Measurements from ENCODE around the gene SNAP47. TPM values are rescaled to one million over a fixed set of nuclear protein-coding genes. Genes with fewer than 3 reads are reported as not detected.

SNAP47 gene
- total and polyA plus RNA-seq, 5 donors: 43.1 to 91.8 (median 63.3) TPM

- WGBS: 85% methylated on average over 17 of the region's 17 CpGs
- no peak overlapping the region for H3K4me3 ChIP-seq (ENCODE audit: low read length)
- ATAC-seq (no peak), DNase-seq (peak in 1 of 3 donors; percentile 35)
- H3K27me3 ChIP-seq (ENCODE audit: control insufficient read depth, insufficient read depth): no peaks in the 10 kb centered on the region
- H3K27ac ChIP-seq (ENCODE audit: low read length): no peak overlapping the region
- peaks cover 4% of the 10 kb centered on the region for H3K4me1 ChIP-seq (ENCODE audit: control insufficient read depth, insufficient read depth, low read length)
- intact Hi-C loops (cut with DNase I): no loop called here
- H3K9me3 ChIP-seq (ENCODE audit: control insufficient read depth, low read length): no peaks in the 10 kb centered on the region
Observed at GRCh38 chr1:227741166-227741870, 6.1 kb downstream of the SNAP47 start.

DNA sequence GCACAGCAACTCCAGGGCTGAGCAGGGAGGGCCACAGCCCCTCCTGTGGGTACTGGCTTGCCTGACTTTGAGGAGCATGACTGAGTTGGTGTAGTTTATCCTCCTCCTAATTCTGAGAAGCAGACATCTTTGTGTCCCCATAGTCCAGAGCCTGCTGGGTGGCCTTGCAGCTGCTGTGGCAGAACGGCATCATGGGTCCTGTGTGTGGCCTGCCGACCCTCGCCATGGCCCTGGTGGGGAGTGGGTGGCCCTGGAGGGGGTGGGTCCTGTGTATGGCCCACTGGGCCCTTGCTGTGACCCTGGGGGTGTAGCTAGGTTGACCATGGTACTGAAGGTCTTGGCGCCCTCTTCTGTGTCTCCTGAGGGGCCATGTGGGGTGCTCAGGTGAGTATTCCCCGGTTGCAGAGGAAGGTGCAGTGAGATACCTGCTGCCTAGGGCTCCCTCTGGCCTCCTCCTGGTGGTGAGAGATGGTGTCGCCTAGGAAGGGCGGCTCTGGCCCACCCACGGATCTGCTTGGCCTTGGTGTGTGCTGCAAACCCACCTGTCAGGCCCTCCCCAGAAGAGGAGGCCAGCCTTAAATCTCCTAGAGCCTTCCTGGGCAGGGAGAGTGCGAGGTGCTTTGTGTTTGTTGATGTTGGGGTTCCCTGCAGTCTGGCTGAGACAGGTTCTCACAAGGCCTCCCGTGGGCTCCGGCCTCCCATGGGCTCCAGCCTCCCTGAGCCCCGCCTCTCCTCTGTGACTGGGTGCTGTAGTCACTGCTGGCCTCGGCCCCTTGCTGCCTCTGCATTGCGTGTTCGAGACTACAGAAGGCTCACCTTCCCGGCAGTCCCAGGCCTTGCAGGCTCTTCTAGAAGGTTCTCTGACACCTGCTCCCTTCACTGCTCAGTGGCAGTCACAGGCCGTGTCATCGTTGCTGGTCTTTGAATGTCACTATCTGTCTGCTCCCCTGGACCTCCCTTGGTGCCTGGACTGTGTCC is 7.8 kb downstream of the SNAP47 start:
- Histone ChIP-seq H3K9me3 (ENCODE audit: control insufficient read depth, low read length) (no peaks in the 10 kb centered on the region), H3K27ac (ENCODE audit: low read length) (no peak overlapping the region), H3K27me3 (ENCODE audit: control insufficient read depth, insufficient read depth) (no peaks in the 10 kb centered on the region), H3K4me1 (ENCODE audit: control insufficient read depth, insufficient read depth, low read length) (peaks cover 7% of the 10 kb centered on the region), H3K4me3 (ENCODE audit: low read length) (no peak overlapping the region)
- ATAC-seq (no peak), DNase-seq (peak in 1 of 3 donors; percentile 29)
- intact Hi-C loops (cut with DNase I): no loop called here
- WGBS: 91% methylated on average over 18 of the region's 18 CpGs

DNA sequence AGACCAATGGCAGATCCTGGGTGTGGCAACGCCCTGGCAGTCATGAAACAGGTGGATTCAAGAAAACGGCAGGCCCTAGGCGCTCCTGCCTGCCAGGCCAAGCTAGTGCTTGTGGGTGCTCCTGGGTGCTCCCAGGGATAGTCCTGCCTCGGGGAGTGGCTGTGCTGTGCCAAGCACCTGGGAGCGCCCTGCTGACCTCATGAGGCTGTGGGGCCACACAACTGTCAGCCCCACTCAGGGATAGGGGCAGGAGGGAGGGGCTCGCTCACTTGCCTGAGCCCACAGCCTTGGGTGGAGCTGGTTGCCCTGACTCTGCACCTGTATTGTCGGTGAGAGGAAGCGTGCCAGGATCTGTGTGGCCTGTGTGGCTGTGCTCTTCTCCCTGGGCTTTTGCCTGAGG is 9.4 kb downstream of the SNAP47 start:
- DNase-seq: peak in 1 of 3 donors; percentile 23
- ATAC-seq: no peak
- H3K4me1 ChIP-seq (ENCODE audit: control insufficient read depth, insufficient read depth, low read length): peaks cover 13% of the 10 kb centered on the region
- H3K27me3 ChIP-seq (ENCODE audit: control insufficient read depth, insufficient read depth): no peaks in the 10 kb centered on the region
- H3K4me3 ChIP-seq (ENCODE audit: low read length): no peak overlapping the region
- no peaks in the 10 kb centered on the region for H3K9me3 ChIP-seq (ENCODE audit: control insufficient read depth, low read length)
- intact Hi-C loops (cut with DNase I): no loop called here
- no peak overlapping the region for H3K27ac ChIP-seq (ENCODE audit: low read length)
- WGBS: 84% methylated on average over 8 of the region's 8 CpGs

DNA sequence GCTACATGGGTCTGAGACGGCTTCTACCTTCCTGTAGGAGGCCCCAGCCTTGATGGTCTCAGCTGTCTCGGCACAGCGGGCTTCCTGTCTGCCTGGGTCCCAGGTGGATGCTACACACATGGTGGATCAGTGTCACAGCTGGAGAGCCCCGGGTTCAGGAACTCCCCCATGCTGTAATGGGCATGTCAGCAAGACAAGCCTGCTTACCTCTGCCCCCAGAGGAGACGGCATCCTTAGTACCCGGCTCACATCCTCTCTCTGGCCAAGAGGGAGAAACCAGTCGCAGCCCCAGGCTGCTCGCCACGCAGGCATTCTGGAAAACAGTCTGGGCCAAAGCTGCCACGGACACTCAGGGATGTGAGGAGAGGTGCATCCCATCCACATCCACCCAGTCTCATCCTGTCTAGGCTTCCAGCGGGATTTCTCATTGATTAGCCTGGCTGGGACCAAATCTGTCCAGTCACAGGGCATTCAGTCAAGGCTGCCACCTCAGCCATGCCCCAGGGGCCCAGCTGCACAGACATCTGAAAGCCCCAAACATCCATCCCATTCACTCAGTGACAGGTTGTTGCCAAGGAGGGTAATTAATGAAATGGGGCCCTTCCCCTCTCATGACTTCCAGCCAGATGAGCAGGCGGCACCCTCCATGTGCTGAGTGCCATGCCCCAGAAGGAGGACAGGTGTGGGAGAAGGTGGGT is 10.5 kb downstream of the SNAP47 start:
- Histone ChIP-seq H3K4me3 (ENCODE audit: low read length) (no peak overlapping the region), H3K4me1 (ENCODE audit: control insufficient read depth, insufficient read depth, low read length) (peaks cover 13% of the 10 kb centered on the region), H3K27me3 (ENCODE audit: control insufficient read depth, insufficient read depth) (no peaks in the 10 kb centered on the region), H3K27ac (ENCODE audit: low read length) (no peak overlapping the region), H3K9me3 (ENCODE audit: control insufficient read depth, low read length) (no peaks in the 10 kb centered on the region)
- WGBS: 87% methylated on average over 12 of the region's 12 CpGs
- ATAC-seq: no peak
- peak in 1 of 3 donors; percentile 44 for DNase-seq
- intact Hi-C loops (cut with DNase I): no loop called here

DNA sequence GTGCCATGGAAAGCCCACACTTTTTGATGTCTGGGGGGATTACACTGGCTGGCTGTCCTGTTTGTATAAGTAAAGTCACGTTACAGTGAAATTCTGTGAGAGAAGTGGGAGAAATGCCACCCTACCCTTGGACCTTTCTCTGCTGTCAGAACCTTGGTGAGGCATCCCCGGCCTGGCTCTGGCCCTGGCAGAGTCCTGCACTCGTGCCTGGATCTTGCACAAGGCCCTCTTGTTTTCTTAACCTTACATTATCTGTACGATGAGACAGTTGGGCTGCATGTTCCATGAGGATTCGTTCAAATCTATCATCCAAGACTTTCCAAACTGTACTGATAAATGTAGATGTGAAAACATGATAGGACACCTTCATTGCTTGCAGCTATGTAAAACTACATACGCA is 11.4 kb downstream of the SNAP47 start:
- DNase-seq (no peak), ATAC-seq (no peak)
- Histone ChIP-seq H3K9me3 (ENCODE audit: control insufficient read depth, low read length) (no peaks in the 10 kb centered on the region), H3K27me3 (ENCODE audit: control insufficient read depth, insufficient read depth) (no peaks in the 10 kb centered on the region), H3K4me3 (ENCODE audit: low read length) (no peak overlapping the region), H3K4me1 (ENCODE audit: control insufficient read depth, insufficient read depth, low read length) (peaks cover 9% of the 10 kb centered on the region), H3K27ac (ENCODE audit: low read length) (no peak overlapping the region)
- intact Hi-C loops (cut with DNase I): no loop called here
- WGBS: 77% methylated on average over 6 of the region's 6 CpGs

DNA sequence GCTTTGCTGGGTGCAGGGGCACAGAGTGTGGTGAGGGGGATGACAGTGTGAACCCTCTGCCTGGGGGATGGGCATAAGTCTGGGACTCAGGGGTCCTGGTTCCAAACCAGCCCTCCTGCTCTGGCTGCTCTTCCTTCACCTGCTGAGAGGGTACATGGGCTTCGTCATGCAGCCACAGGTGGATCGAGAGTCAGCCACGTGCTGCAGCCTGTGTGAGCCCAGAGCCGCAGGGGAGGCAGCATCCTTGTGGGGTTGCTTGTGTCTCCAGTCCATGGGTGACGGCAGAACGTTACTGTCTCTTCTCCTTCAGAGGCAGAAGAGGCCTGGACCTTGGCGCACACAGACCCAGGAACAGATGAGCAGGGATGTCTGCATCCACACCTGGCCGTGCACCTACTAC is 12.1 kb downstream of the SNAP47 start:
- Histone ChIP-seq H3K4me3 (ENCODE audit: low read length) (no peak overlapping the region), H3K9me3 (ENCODE audit: control insufficient read depth, low read length) (no peaks in the 10 kb centered on the region), H3K27me3 (ENCODE audit: control insufficient read depth, insufficient read depth) (no peaks in the 10 kb centered on the region), H3K27ac (ENCODE audit: low read length) (no peak overlapping the region), H3K4me1 (ENCODE audit: control insufficient read depth, insufficient read depth, low read length) (peaks cover 9% of the 10 kb centered on the region)
- DNase-seq (peak in 1 of 3 donors; percentile 32), ATAC-seq (no peak)
- 87% methylated on average over 8 of the region's 8 CpGs for WGBS
- intact Hi-C loops (cut with DNase I): no loop called here

DNA sequence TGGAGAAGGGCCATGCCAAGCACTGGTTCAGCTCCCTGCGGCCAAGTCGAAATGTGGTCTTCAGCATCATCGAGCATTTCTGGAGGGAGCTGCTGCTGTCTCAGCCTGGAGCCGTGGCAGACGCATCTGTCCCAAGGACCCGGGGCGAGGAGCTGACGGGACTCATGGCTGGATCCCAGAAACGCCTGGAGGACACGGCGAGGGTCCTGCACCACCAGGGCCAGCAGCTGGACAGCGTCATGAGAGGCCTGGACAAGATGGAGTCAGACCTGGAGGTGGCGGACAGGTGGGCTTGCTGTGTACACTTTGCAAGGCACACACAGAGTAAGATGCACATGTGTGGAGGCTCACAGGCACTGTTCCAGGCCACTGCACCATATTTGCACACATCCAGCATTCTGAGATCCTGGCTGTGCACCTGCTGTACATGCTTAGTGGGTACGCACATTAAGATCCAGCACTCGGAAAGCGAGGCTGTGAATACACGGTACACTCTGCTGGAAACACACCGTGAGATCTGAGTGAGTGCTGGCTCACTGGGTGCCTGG is 12.8 kb downstream of the SNAP47 start:
- no peaks in the 10 kb centered on the region for H3K27me3 ChIP-seq (ENCODE audit: control insufficient read depth, insufficient read depth)
- peaks cover 9% of the 10 kb centered on the region for H3K4me1 ChIP-seq (ENCODE audit: control insufficient read depth, insufficient read depth, low read length)
- DNase-seq: peak in 1 of 3 donors; percentile 36
- H3K4me3 ChIP-seq (ENCODE audit: low read length): no peak overlapping the region
- intact Hi-C loops (cut with DNase I): no loop called here
- WGBS: 83% methylated on average over 18 of the region's 18 CpGs
- H3K27ac ChIP-seq (ENCODE audit: low read length): peak overlapping the region; percentile 7
- no peak for ATAC-seq
- no peaks in the 10 kb centered on the region for H3K9me3 ChIP-seq (ENCODE audit: control insufficient read depth, low read length)

GRCh38 chr1:227748496-227749182 is 13.4 kb downstream of the SNAP47 start:
- intact Hi-C loops (cut with DNase I): no loop called here
- H3K4me1 ChIP-seq (ENCODE audit: control insufficient read depth, insufficient read depth, low read length): peaks cover 13% of the 10 kb centered on the region
- peak overlapping the region; percentile 62 for H3K27ac ChIP-seq (ENCODE audit: low read length)
- peak; percentile 54 to 73 for ATAC-seq
- WGBS: 39% methylated on average over 7 of the region's 7 CpGs
- H3K9me3 ChIP-seq (ENCODE audit: control insufficient read depth, low read length): no peaks in the 10 kb centered on the region
- DNase-seq: peak in 2 of 3 donors; percentile 42 to 78
- no peak overlapping the region for H3K4me3 ChIP-seq (ENCODE audit: low read length)
- no peaks in the 10 kb centered on the region for H3K27me3 ChIP-seq (ENCODE audit: control insufficient read depth, insufficient read depth)

DNA sequence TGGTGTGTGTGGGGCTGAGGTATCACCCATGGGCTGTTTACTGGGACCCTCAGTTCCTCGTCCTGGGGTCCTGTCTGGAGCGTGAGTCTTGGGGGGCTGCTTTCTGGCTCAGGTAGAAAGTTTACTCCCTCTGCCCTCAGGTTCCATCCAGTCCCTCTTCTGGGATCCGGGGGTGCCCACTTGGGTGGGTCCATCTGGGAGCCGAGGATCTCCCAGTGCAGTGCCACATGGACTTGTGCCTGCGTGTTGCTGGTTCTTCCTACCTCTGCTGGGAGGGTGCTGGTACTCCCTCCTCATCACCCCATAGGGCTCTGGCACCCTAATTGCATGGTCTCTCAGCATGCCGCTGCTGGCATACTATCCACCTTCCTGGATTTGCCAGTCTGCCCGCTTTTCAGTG is 14.0 kb downstream of the SNAP47 start:
- DNase-seq: peak in 1 of 3 donors; percentile 36
- Histone ChIP-seq H3K27ac (ENCODE audit: low read length) (peak overlapping the region; percentile 62), H3K27me3 (ENCODE audit: control insufficient read depth, insufficient read depth) (no peaks in the 10 kb centered on the region), H3K4me1 (ENCODE audit: control insufficient read depth, insufficient read depth, low read length) (peaks cover 15% of the 10 kb centered on the region), H3K4me3 (ENCODE audit: low read length) (no peak overlapping the region), H3K9me3 (ENCODE audit: control insufficient read depth, low read length) (no peaks in the 10 kb centered on the region)
- WGBS: 88% methylated on average over 7 of the region's 7 CpGs
- no peak for ATAC-seq
- intact Hi-C loops (cut with DNase I): no loop called here
